Muscle layer of duodenum (tissue), 2 donors: ENCODE data around the gene PRKAR2B.

Source experiments
- H3K27ac ChIP-seq: one replicate; pipeline ENCODE4 v1.7.0; 2013; ENCODE audit warnings: mild to moderate bottlenecking, low read length
- H3K27me3 ChIP-seq: one replicate; pipeline ENCODE4 v1.7.0; 2013; ENCODE audit warnings: low read depth, mild to moderate bottlenecking, control low read depth, low read length
- H3K36me3 ChIP-seq, 2 donors: one replicate each; pipeline ENCODE4 v1.7.0; 2013; ENCODE audit warnings: low read length in 2 of 2, control low read depth in 1 of 2, mild to moderate bottlenecking in 1 of 2; ENCODE audit not compliant: insufficient read depth in 2 of 2, control insufficient read depth in 1 of 2
- H3K4me1 ChIP-seq, 2 donors: one replicate each; pipeline ENCODE4 v1.7.0; 2013; ENCODE audit warnings: low read length in 2 of 2, mild to moderate bottlenecking in 2 of 2, control low read depth in 1 of 2, moderate library complexity in 1 of 2; ENCODE audit not compliant: insufficient read depth in 2 of 2, control insufficient read depth in 1 of 2
- H3K4me3 ChIP-seq, 2 donors: one replicate each; pipeline ENCODE4 v1.7.0; 2013; ENCODE audit warnings: low read length in 2 of 2, low read depth in 1 of 2, mild to moderate bottlenecking in 1 of 2
- H3K9me3 ChIP-seq, 2 donors: one replicate each; pipeline ENCODE4 v1.7.0; 2013; ENCODE audit warnings: low read length in 2 of 2, control low read depth in 1 of 2, mild to moderate bottlenecking in 1 of 2; ENCODE audit not compliant: control insufficient read depth in 1 of 2
- donor health status: healthy.

The PRKAR2B gene

GRCh38 chr7:107014387-107015023 lies 30.0 kb upstream of the PRKAR2B start:
- H3K27me3 ChIP-seq = no peaks in the 10 kb centered on the region
- H3K36me3 ChIP-seq = no peaks in the 10 kb centered on the region
- no peak overlapping the region for H3K27ac ChIP-seq
- no peak overlapping the region for H3K4me3 ChIP-seq
- H3K9me3 ChIP-seq = no peaks in the 10 kb centered on the region
- H3K4me1 ChIP-seq = no peaks in the 10 kb centered on the region

DNA sequence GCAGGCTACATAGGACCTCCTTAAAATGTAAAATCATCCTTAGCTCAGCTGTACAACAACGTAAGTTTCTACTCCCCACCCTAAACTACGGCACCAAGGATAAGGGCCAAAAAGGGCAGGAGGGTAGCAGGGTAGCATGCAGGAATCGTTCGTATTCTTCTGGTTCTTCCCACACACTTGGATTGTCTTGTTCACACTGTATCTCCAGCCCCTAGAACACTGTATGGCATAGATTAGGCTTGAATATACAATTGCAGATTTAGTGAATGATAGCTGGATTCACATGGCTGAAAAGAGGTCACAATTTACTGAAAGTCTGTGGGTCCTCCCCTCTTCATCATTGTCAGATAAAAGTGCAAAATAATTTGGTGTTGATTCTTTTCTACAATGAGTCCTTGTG lies 28.2 kb upstream of the PRKAR2B start:
- H3K27me3 ChIP-seq = no peaks in the 10 kb centered on the region
- H3K4me3 ChIP-seq = no peak overlapping the region
- no peak overlapping the region for H3K27ac ChIP-seq

DNA sequence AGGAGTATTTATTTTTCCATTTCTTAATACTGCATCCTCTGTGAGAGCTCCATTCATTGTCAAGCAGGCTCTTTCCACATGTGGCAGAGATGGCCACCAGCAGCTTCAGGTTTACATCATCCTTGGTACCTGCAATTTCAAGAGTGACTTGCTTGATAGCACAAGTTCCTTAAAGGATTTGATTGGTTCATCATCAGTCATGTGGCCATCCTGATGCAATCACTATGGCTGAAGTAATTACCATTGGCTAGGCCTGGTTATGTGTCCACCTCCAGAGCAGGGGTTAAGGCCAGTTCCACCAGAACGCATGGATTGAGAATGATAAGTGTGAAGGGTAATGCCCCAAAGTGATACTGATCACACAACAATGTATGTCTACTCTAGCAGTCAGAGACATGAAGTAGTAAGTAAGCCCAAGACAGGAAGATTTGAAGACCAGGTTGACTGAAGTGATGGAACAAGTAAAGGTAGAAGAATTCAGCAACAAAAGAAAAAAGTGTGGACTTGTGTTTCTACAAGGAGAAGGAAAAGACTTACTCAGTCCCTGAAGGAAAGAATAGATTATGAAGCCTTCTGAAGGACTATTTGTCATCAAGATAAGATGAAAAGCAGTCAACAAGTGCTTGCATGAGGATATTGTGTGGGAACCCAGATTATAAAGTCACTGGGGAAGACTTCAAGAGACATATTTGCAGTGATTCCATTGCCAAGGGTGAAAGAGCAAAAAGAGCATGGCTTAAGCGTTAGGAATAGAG lies 26.4 kb upstream of the PRKAR2B start:
- Histone ChIP-seq H3K27me3 (no peaks in the 10 kb centered on the region), H3K4me3 (no peak overlapping the region), H3K36me3 (no peaks in the 10 kb centered on the region), H3K27ac (no peak overlapping the region), H3K9me3 (no peaks in the 10 kb centered on the region), H3K4me1 (no peaks in the 10 kb centered on the region)

More for the DNA sequence above, 28.2 kb upstream of the PRKAR2B start:
- H3K9me3 ChIP-seq = no peaks in the 10 kb centered on the region
- no peaks in the 10 kb centered on the region for H3K36me3 ChIP-seq
- H3K4me1 ChIP-seq = no peaks in the 10 kb centered on the region

GRCh38 chr7:107020400-107020799 lies 24.1 kb upstream of the PRKAR2B start:
- no peaks in the 10 kb centered on the region for H3K27me3 ChIP-seq
- H3K36me3 ChIP-seq = no peaks in the 10 kb centered on the region
- H3K9me3 ChIP-seq = peaks cover 0 to 2% of the 10 kb centered on the region in 2 donors
- no peak overlapping the region for H3K27ac ChIP-seq
- no peaks in the 10 kb centered on the region for H3K4me1 ChIP-seq
- H3K4me3 ChIP-seq = no peak overlapping the region

- Histone ChIP-seq H3K9me3 (peaks cover 0 to 2% of the 10 kb centered on the region in 2 donors), H3K27me3 (no peaks in the 10 kb centered on the region), H3K4me3 (no peak overlapping the region), H3K36me3 (no peaks in the 10 kb centered on the region), H3K27ac (no peak overlapping the region), H3K4me1 (peaks cover 0 to 6% of the 10 kb centered on the region in 2 donors)
These were observed 22.9 kb upstream of the PRKAR2B start for GRCh38 chr7:107021600-107021999.

DNA sequence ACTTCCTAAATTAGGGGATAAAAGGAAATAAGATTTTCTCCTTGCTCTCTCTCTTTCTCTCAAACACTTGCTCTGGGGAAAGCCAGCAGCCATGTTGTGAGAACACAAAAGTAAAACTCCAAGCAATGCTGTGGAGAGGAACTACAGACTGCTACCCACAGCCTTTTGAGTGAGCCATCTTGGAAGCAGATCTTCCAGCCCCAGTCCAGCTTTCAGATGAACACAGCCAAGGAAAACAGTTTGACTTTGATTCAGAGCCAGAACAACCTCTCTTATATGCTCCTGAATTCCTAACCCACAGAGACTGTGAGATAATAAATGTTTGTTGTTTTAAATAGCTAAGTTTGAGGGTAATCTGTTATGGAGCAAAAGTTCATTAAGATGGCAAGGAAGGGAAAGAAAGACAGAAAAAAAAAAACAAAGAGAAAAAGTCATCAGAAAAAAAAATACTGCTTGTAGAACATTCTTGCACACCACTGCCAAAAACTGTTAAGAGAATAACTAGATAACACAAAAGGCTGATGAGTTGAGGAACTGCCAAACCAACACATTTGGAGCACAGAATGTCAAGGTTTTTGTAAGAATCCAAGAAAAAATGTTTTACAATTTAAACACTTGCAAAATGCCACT lies 20.9 kb upstream of the PRKAR2B start:
- Histone ChIP-seq H3K36me3 (no peaks in the 10 kb centered on the region), H3K4me1 (peaks cover 0 to 6% of the 10 kb centered on the region in 2 donors), H3K9me3 (peaks cover 0 to 2% of the 10 kb centered on the region in 2 donors), H3K27ac (no peak overlapping the region), H3K27me3 (no peaks in the 10 kb centered on the region), H3K4me3 (no peak overlapping the region)

- Histone ChIP-seq H3K27ac (no peak overlapping the region), H3K36me3 (no peaks in the 10 kb centered on the region), H3K27me3 (no peaks in the 10 kb centered on the region), H3K4me1 (peaks cover 0 to 12% of the 10 kb centered on the region in 2 donors), H3K4me3 (no peak overlapping the region), H3K9me3 (peaks cover 0 to 2% of the 10 kb centered on the region in 2 donors)
These were observed 19.6 kb upstream of the PRKAR2B start for GRCh38 chr7:107024906-107025305.

GRCh38 chr7:107025449-107026103 lies 18.9 kb upstream of the PRKAR2B start:
- Histone ChIP-seq H3K36me3 (no peaks in the 10 kb centered on the region), H3K4me1 (peaks cover 0 to 12% of the 10 kb centered on the region in 2 donors), H3K9me3 (peaks cover 0 to 2% of the 10 kb centered on the region in 2 donors), H3K4me3 (no peak overlapping the region), H3K27me3 (no peaks in the 10 kb centered on the region), H3K27ac (no peak overlapping the region)

DNA sequence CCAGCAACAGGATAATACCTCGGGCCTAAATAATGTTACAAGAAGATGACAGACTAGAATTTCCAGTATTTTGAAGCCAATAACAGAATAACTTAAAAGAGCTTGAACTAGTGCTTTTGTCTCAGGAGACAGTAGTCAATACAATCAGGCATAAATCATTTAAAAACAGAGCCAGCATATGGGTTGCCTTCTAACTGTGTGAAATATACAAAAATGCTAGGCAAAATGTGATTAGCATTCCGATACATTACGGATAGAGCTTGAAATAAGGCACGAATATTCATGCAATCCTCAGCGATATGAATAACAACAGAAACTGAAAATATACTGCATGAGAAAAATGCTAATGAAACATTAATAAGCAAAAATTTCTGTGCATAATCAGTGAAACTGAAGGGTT lies 18.3 kb upstream of the PRKAR2B start:
- H3K27me3 ChIP-seq = no peaks in the 10 kb centered on the region
- no peak overlapping the region for H3K27ac ChIP-seq
- H3K4me3 ChIP-seq = no peak overlapping the region

DNA sequence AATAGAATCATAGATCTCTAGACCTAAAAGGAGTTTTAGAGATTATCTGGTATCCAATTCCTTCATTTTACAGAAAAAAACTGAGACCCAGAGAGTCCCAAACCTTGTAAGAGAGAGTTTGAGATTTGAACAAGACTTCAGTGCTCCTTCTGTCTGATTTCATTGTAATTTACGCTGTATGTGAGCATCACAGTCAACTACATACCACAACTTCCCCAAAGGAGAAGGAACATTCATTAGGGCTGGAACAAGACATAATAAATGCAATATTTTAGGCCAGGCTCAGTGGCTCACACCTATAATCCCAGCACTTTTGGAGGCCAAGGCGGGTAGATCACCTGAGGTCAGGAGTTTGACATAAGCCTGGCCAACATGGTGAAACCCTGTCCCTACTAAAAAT lies 17.3 kb upstream of the PRKAR2B start:
- H3K9me3 ChIP-seq = peaks cover 0 to 2% of the 10 kb centered on the region in 2 donors
- no peak overlapping the region for H3K27ac ChIP-seq
- no peaks in the 10 kb centered on the region for H3K27me3 ChIP-seq
- H3K36me3 ChIP-seq = no peaks in the 10 kb centered on the region
- no peak overlapping the region for H3K4me3 ChIP-seq
- H3K4me1 ChIP-seq = peaks cover 0 to 12% of the 10 kb centered on the region in 2 donors

More for the DNA sequence above, 18.3 kb upstream of the PRKAR2B start:
- no peaks in the 10 kb centered on the region for H3K36me3 ChIP-seq
- peaks cover 0 to 2% of the 10 kb centered on the region in 2 donors for H3K9me3 ChIP-seq
- H3K4me1 ChIP-seq = peaks cover 0 to 12% of the 10 kb centered on the region in 2 donors
